GM10266 (cell line): ENCODE results near the gene FCGR3A.
"Not testable (repeated sequence)": the region's sequence is repeated elsewhere in the genome, so short reads cannot be mapped to it uniquely, and the experiment has no call there.

Source experiments
- DNase-seq: peaks from one replicate; pipeline ENCODE4 v3.0.0; 2012; ENCODE audit errors: extremely low spot score
- CTCF ChIP-seq: IDR thresholded peaks from 2 replicates; pipeline ENCODE4 v1.5.1; 2012; ENCODE audit warnings: mild to moderate bottlenecking, low read depth; ENCODE audit not compliant: control insufficient read depth, insufficient read depth; ENCODE audit errors: missing control alignments

The FCGR3A gene

GRCh38 chr1:161531986-161532643 is 17.5 kb downstream of the FCGR3A start:
- no peak for DNase-seq
- TF ChIP-seq CTCF, result no peak

GRCh38 chr1:161530671-161531641 is 18.7 kb downstream of the FCGR3A start:
- DNase-seq, result peak; percentile 74

- DNase-seq, result not testable (repeated sequence)
Measured at GRCh38 chr1:161530158-161530557, 19.5 kb downstream of the FCGR3A start.

GRCh38 chr1:161529463-161530104 is 20.0 kb downstream of the FCGR3A start:
- DNase-seq, result not testable (repeated sequence)

GRCh38 chr1:161528550-161528949 is 21.1 kb downstream of the FCGR3A start:
- not testable (repeated sequence) for DNase-seq

- DNase-seq, result not testable (repeated sequence)
Measured at GRCh38 chr1:161525918-161526317, 23.7 kb downstream of the FCGR3A start.

GRCh38 chr1:161525321-161525720 is 24.3 kb downstream of the FCGR3A start:
- DNase-seq, result not testable (repeated sequence)

GRCh38 chr1:161524742-161525291 is 24.8 kb downstream of the FCGR3A start:
- not testable (repeated sequence) for DNase-seq

GRCh38 chr1:161523817-161524741 is 25.5 kb downstream of the FCGR3A start, which contains the start of gene HSPA6:
Gene HSPA6 (plus strand): TSS chr1:161524540. CDS start chr1:161524659, 119 bp downstream.
- DNase-seq, result peak; percentile 54

GRCh38 chr1:161523041-161523816 is 26.4 kb downstream of the FCGR3A start:
- not testable (repeated sequence) for DNase-seq

- not testable (repeated sequence) for DNase-seq
Measured at GRCh38 chr1:161513953-161514352, 35.7 kb downstream of the FCGR3A start.

- not testable (repeated sequence) for DNase-seq
Measured at GRCh38 chr1:161513448-161513780, 36.2 kb downstream of the FCGR3A start.

GRCh38 chr1:161512636-161513447 is 36.8 kb downstream of the FCGR3A start:
- not testable (repeated sequence) for DNase-seq
